HG03575 (cell line): Measurements from ENCODE around the gene BRCA2.
"Not testable (repeated sequence)": the region's sequence is repeated elsewhere in the genome, so short reads cannot be mapped to it uniquely, and the experiment has no call there.

Source experiments
- ATAC-seq: cut with Tn5 transposase; IDR thresholded peaks from one replicate; pipeline ENCODE4 v1.9.1; 2021; ENCODE audit not compliant: unreplicated experiment, insufficient number of reproducible peaks, low FRiP score; ENCODE audit errors: extremely low read depth

Gene BRCA2

DNA sequence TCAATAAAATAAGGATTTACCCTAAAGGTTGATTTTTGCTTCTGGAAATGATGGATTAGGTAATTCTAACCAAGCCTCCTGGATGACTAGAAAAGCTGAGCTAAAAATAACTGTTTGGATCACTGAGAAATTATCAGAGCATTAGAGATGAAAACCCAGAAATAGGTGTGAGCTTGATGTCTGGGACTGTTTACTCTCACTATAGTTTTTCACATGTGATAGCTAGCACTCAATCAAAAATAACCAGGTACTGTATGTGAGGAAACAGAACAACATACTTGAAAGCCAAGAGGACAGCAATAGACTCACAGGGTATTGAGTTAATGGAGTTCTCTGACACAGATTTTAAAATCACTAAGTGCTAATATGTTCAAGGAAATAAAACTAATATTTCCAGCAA is 9.7 kb upstream of the BRCA2 start:
- ATAC-seq = no peak

DNA sequence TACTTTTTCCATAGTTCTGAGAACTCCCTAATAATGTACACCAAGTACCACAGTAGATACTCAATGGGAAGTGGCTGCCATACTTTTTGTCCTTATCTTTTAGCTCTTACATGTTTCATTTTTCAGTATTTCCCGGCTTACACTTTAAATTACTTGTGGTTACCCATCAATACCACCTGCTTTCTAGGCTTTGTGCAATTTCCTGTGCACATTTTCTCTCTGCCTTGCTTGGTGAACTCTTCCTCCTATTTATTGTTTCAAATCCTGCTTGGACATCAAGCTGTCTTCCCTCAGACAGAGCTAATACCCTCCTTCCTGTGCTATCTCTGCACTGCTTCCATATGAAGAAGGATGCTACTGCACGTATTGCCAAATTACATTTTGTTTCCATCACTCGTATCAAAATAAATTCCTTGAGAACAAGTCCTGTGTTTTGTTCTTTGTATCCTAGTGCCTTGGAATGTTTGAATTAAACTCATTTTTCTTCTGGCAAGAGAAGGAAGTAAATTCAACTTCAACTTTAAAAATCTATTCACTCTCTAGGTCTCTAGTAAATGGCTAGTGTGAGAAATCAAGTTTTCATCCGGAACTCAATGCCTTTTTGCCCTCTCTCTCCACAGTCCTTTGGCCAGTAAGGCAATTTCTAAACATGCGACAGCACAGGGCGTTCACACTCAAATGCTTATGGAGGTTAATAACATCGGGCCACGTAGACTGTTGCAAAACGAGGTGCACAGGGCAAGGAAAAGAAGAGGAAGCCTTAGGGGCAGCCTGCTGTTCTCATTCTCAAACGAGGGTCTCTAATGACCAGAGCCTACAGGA is 5.8 kb upstream of the BRCA2 start:
- ATAC-seq = no peak

DNA sequence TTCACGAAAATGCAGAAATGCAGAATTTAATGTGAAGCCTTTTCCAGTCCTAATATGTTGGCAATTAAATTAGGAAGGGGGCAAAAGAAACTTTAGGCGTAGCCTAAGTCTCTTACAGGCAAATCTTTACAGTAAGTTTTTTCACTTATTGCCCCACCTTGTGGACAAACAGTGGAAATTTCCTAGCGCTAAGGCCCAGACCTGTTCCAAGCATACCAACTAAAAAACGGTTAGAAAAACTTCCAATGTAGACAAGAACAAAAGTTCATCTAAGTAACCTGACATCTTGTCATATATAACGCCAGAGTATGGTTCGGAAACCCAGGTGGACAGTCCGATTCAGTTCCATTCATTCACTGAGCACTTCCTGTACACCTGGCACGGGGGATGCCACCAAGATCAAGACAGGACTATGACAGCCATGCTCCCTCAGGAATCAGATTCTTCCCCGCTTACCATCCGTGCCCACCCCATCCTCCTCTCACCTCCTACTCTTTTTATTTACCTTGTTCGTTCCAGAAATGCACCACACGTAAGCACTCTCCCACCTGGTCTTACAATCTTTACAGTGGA is 5.1 kb upstream of the BRCA2 start:
- no peak for ATAC-seq

DNA sequence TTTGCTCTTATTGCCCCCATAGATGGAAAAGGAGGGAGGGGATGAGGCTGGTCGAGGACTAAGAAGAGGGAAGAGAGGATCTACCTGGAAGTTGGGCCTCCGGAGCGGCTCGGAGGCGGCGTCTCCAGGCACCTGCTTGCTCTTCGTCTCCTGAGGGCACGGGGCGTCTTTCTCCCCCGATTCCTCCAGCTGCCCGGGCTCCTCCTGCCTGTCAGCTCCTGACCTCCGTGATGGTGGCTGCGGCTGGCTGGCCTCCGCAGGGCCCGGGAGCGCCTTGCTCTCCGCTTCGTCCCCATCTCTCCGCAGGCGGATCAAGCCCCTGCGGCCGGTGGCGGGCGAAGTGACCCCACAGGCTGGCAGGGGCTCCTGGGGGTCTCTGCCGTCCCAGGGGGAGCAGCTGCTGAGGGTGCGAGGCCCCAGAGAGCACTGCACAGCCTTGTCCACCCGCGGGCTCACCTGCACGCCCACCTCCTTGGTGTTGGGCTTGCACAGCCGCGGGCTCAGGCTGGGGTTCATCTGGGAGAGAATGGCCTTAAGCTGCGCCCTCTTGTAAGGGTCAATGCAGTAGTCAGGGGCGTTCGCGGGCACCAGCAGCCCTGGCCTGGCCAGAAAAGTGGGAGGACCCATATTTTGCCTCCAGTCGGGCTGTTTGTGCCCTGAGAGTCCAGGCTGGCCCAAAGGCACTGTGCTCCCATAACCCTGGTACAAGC is 4.0 kb upstream of the BRCA2 start:
- ATAC-seq = no peak

DNA sequence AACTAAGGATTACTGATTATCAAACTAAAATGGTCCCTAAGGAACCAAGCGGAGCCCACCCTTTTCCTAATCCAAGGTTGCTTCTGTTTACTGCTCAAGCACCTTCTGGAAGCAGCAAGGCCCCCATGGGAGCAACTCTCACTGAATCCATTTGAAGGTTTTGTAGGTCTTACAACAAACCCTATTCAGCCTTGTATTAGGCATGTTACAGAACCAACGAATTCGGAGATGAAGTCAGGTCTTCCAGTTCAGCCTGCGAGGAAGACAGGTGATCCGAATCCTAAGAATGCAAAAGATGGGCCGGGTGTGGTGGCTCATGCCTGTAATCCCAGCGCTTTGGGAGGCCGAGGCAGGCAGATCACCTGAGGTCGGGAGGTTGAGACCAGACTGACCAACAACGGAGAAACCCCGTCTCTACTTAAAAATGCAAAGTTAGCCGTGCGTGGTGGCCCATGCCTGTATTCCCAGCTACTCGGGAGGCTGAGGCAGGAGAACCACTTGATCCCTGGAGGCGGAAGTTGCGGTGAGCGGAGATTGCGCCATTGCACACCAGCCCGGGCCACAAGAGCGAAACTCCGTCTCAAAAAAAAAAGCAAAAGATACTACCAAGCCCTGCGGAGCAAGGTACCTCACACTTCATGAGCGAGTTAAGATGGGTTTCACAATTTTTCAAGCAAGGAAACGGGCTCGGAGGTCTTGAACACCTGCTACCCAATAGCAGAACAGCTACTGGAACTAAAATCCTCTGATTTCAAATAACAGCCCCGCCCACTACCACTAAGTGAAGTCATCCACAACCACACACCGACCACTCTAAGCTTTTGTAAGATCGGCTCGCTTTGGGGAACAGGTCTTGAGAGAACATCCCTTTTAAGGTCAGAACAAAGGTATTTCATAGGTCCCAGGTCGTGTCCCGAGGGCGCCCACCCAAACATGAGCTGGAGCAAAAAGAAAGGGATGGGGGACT is 754 bp upstream of the BRCA2 start:
- ATAC-seq = peak; percentile 5

DNA sequence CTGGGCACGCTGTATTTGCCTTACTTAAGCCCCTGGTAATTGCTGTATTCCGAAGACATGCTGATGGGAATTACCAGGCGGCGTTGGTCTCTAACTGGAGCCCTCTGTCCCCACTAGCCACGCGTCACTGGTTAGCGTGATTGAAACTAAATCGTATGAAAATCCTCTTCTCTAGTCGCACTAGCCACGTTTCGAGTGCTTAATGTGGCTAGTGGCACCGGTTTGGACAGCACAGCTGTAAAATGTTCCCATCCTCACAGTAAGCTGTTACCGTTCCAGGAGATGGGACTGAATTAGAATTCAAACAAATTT is 676 bp downstream of the BRCA2 start:
- ATAC-seq = peak; percentile 11

DNA sequence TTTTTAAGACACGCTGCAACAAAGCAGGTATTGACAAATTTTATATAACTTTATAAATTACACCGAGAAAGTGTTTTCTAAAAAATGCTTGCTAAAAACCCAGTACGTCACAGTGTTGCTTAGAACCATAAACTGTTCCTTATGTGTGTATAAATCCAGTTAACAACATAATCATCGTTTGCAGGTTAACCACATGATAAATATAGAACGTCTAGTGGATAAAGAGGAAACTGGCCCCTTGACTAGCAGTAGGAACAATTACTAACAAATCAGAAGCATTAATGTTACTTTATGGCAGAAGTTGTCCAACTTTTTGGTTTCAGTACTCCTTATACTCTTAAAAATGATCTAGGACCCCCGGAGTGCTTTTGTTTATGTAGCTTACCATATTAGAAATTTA is 1.2 kb downstream of the BRCA2 start:
- ATAC-seq = no peak

DNA sequence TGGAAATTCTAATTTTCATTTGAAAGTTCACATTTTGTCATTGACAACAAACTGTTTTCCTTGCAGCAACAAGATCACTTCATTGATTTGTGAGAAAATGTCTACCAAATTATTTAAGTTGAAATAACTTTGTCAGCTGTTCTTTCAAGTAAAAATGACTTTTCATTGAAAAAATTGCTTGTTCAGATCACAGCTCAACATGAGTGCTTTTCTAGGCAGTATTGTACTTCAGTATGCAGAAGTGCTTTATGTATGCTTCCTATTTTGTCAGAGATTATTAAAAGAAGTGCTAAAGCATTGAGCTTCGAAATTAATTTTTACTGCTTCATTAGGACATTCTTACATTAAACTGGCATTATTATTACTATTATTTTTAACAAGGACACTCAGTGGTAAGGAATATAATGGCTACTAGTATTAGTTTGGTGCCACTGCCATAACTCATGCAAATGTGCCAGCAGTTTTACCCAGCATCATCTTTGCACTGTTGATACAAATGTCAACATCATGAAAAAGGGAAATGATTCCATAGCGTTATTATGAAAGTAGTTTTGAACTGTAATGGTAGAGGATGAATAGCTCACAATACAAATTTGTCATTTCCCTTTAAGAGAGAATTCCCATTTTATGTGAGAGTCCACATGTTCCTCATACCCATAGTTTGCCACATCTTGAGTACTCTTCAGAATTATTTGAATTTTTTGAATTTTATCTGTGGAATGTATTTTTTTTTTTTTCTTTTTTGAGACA is 2.6 kb downstream of the BRCA2 start:
- no peak for ATAC-seq

DNA sequence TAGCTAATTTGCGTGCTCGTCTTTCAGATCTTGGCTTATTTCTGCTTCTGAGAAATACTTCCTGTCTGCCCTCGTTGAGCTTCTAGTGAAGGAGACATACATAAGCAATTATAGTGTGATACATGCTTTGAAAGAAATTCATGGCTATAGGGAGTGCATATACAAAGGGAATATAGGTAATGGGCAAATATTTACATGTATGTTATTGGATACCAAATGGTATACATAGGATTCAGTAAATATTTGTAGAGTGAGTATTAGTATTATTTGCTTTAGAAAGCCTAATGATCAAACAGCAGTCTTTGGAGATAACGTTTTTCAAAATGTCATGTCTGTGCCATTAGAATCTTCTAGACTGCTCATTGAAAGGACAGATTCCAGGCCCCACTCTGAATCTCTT is 5.2 kb downstream of the BRCA2 start:
- ATAC-seq = no peak

DNA sequence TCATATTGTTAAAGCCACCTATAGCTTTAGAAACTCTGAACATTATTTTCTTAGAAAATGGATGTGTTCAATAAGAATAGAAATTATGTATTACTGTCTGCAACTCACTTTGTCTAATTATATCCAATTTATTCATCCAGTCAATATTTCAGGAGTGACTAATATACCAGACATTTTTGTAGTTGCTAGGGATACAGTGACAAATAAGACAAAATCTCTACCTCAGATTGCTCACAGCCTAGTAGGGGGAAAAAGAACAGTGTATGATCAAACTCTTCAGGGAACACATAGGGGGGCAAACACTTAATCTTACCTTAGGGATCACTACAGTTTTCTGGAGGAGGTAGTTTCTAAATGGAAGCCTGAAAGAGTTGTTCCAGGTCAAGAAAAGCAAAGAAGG is 8.6 kb downstream of the BRCA2 start:
- no peak for ATAC-seq

DNA sequence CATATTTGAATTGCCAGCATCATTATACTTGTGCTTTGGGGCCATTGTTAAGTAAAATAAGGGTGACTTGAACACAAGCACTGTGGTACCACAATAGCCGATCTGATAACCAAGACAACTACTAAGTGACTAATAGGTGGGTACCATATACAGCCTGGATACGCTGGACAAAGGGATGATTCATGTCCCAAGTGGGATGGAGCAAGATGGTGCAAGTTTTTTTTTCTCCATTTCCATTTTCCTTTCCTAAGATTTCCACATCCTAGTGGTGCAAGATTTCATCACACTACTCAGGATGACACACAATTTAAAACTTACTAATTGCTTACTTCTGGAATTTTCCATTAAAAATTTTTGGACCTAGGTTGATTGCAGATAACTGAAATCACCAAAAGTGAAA is 15.1 kb downstream of the BRCA2 start:
- no peak for ATAC-seq

DNA sequence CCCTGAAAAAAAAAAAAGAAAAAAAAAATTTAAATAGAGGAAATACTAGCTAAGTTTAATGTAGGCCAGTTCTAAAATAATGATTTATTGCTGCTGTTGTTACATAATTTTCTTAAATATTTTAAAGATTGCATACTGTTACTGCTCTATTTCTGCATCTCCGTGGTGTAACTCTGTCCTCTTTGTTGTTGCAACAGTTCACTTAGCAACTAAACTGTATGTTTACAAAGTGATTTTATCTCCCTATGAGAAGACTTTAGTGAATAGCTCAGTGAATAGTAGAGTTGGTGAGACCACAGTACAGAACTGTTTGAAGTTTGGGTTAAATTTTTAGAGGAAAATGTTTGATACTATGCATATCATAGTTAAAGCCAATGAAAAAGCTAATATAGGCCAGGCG is 19.4 kb downstream of the BRCA2 start:
- no peak for ATAC-seq

DNA sequence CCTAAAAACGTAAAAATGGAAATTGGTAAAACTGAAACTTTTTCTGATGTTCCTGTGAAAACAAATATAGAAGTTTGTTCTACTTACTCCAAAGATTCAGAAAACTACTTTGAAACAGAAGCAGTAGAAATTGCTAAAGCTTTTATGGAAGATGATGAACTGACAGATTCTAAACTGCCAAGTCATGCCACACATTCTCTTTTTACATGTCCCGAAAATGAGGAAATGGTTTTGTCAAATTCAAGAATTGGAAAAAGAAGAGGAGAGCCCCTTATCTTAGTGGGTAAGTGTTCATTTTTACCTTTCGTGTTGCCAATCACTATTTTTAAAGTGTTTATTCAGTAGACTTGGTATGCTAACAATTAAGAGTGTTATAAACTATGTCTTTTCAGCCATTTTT is 25.6 kb downstream of the BRCA2 start:
- no peak for ATAC-seq

DNA sequence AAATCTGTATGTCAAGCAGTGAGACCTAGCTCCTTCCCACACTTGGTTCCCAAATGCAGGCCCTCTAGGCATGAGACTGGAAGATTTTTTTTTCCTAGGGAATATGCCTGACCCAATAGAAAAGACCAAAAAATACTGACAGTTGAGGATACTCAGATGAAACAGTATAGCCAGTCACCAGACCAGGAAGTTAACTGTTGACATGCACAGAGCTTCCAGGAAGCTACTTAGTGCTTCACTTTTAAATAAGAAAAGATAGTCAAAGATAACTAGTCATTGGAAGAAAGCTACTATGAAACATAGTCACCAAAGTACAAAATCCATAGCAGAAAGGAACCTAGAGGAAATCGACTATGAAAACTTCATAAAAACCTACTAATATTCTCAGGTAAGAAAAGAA is 32.3 kb downstream of the BRCA2 start:
- no peak for ATAC-seq

DNA sequence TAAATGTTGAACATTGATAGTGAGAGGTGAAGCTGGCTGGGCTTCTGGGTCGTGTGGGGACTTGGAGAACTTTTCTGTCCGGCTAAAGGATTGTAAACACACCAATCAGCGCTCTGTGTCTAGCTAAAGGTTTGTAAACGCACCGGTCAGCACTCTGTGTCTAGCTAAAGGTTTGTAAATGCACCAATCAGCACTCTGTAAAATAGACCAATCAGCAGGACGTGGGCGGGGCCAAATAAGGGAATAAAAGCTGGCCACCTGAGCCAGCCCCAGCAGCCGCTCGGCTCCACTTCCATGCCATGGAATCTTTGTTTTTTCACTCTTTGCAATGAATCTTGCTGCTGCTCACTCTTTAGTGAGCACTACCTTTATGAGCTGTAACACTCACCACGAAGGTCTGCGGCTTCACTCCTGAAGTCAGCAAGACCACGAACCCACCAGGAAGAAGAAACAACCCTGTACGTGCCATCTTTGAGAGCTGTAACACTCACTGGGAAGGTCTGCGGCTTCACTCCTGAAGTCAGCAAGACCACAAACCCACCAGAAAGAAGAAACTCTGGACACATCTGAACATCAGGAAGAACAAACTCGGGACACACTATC is 35.6 kb downstream of the BRCA2 start:
- ATAC-seq = not testable (repeated sequence)

DNA sequence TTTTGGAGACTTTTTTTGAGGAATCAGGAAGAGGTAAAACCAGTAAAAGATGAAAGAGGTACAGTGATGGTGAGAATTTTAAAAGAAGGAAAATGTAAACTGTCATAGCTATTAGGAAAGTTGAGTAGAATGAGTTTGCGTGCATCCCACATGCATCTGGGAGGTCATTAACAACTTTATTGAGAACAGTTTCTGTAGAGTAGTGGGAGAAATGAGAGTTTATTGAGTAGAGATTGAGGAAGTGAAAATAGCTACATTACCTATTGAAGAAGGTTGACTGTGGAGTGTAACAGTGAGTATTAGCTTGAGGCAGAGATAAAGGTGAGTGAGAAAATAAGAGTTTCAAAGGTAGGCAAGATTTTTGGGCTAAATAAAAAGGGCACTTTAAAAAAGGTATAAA is 38.7 kb downstream of the BRCA2 start:
- no peak for ATAC-seq

DNA sequence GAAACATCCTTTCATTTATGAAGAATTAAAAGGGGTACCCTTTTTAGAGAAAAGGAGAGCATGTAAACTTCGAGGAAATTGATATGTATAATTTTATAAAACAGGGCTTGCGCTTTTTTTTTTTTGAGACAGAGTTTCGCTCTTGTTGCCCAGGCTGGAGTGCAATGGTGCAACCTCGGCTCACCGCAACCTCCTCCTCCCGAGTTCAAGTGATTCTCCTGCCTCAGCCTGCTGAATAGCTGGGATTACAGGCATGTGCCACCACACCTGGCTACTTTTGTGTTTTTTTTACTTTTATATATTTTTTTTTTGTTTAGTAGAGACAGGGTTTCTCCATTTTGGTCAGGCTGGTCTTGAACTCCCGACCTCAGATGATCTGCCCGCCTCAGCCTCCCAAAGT is 40.6 kb downstream of the BRCA2 start:
- not testable (repeated sequence) for ATAC-seq

DNA sequence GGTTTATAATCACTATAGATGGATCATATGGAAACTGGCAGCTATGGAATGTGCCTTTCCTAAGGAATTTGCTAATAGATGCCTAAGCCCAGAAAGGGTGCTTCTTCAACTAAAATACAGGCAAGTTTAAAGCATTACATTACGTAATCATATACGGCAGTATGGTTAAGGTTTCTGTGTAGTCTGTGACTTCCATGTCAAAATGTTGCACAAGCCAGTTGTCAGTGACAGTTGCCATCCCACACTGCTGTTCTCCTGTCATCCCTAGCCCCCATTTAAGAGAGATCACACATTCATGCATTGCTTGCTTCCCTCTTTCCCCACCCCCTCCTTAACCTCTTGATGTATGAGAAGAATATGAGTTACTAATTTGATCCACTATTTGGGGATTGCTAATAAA is 47.3 kb downstream of the BRCA2 start:
- no peak for ATAC-seq
